RWPE2 (cell line): ENCODE results near the gene HSDL1.

Experiments
- ATAC-seq: fragments of 200-7000 bp; cut with Tn5 transposase; 3 replicates; pipeline ENCODE4 v1.9.1; 2021; ENCODE audit warnings: low read depth
- DNase-seq: peaks from one replicate; pipeline ENCODE4 v3.0.0-alpha.2; 2020; ENCODE audit warnings: low spot score
- H3K27ac ChIP-seq: fragments of 450-650 bp; 2 replicates; pipeline ENCODE4 v1.5.1; 2017; ENCODE audit warnings: mild to moderate bottlenecking; ENCODE audit not compliant: poor library complexity, severe bottlenecking
- H3K27me3 ChIP-seq: fragments of 250-450 bp; sonication (Bioruptor Pico); 2 replicates; pipeline ENCODE4 v1.5.1; 2021; ENCODE audit warnings: mild to moderate bottlenecking, moderate library complexity; ENCODE audit not compliant: insufficient read depth, poor library complexity, severe bottlenecking
- H3K36me3 ChIP-seq: fragments of 250-450 bp; sonication (Bioruptor Pico); 2 replicates; pipeline ENCODE4 v1.5.1; 2020; ENCODE audit warnings: low read depth, mild to moderate bottlenecking, moderate library complexity
- H3K4me1 ChIP-seq: fragments of 250-450 bp; sonication (Bioruptor Pico); 2 replicates; pipeline ENCODE4 v1.5.1; 2021; ENCODE audit warnings: mild to moderate bottlenecking, moderate library complexity; ENCODE audit not compliant: insufficient read depth, poor library complexity, severe bottlenecking
- H3K4me3 ChIP-seq: fragments of 250-450 bp; sonication (Bioruptor Pico); 2 replicates; pipeline ENCODE4 v1.5.1; 2021; ENCODE audit warnings: mild to moderate bottlenecking, moderate library complexity; ENCODE audit not compliant: severe bottlenecking
- H3K9me3 ChIP-seq: fragments of 250-450 bp; sonication (Bioruptor Pico); 2 replicates; pipeline ENCODE4 v1.5.1; 2021; ENCODE audit warnings: mild to moderate bottlenecking, moderate library complexity; ENCODE audit not compliant: severe bottlenecking
- CTCF ChIP-seq: fragments of 450-650 bp; IDR thresholded peaks from one replicate; pipeline ENCODE4 v1.5.1; 2017; ENCODE audit warnings: mild to moderate bottlenecking, moderate library complexity; ENCODE audit not compliant: poor library complexity, severe bottlenecking

HSDL1 gene

GRCh38 chr16:84091460-84091859, 53.5 kb downstream of the HSDL1 start:
- Histone ChIP-seq H3K4me3 (no peak overlapping the region), H3K4me1 (no peaks in the 10 kb centered on the region), H3K27me3 (no peaks in the 10 kb centered on the region), H3K9me3 (no peaks in the 10 kb centered on the region), H3K27ac (no peak overlapping the region), H3K36me3 (peaks cover 91% of the 10 kb centered on the region)
- no peak for DNase-seq
- ATAC-seq: no peak
- TF ChIP-seq CTCF: no peak

- Histone ChIP-seq H3K27me3 (no peaks in the 10 kb centered on the region), H3K4me1 (no peaks in the 10 kb centered on the region), H3K9me3 (no peaks in the 10 kb centered on the region), H3K4me3 (no peak overlapping the region), H3K27ac (no peak overlapping the region), H3K36me3 (peaks cover 88% of the 10 kb centered on the region)
- ATAC-seq (no peak), DNase-seq (no peak)
- no peak for TF ChIP-seq CTCF
Observed at GRCh38 chr16:84090211-84090610, 54.8 kb downstream of the HSDL1 start.

- Histone ChIP-seq H3K4me3 (no peak overlapping the region), H3K27ac (no peak overlapping the region), H3K4me1 (no peaks in the 10 kb centered on the region), H3K27me3 (no peaks in the 10 kb centered on the region), H3K36me3 (peaks cover 87% of the 10 kb centered on the region), H3K9me3 (no peaks in the 10 kb centered on the region)
- ATAC-seq (no peak), DNase-seq (no peak)
- no peak for TF ChIP-seq CTCF
Observed at GRCh38 chr16:84088695-84089395, 56.1 kb downstream of the HSDL1 start.

- no peaks in the 10 kb centered on the region for H3K4me1 ChIP-seq
- H3K27ac ChIP-seq: no peak overlapping the region
- H3K9me3 ChIP-seq: no peaks in the 10 kb centered on the region
- ATAC-seq: no peak
- DNase-seq: no peak
- no peak overlapping the region for H3K4me3 ChIP-seq
- no peak for TF ChIP-seq CTCF
- no peaks in the 10 kb centered on the region for H3K27me3 ChIP-seq
- H3K36me3 ChIP-seq: peaks cover 87% of the 10 kb centered on the region
Observed at GRCh38 chr16:84087466-84088151, 57.4 kb downstream of the HSDL1 start.

GRCh38 chr16:84087001-84087400, 58.0 kb downstream of the HSDL1 start:
- H3K4me1 ChIP-seq: no peaks in the 10 kb centered on the region
- no peak for ATAC-seq
- peaks cover 87% of the 10 kb centered on the region for H3K36me3 ChIP-seq
- no peak overlapping the region for H3K27ac ChIP-seq
- no peak overlapping the region for H3K4me3 ChIP-seq
- no peak for DNase-seq
- H3K9me3 ChIP-seq: no peaks in the 10 kb centered on the region
- TF ChIP-seq CTCF: no peak
- no peaks in the 10 kb centered on the region for H3K27me3 ChIP-seq
